Stimulated activated naive CD8-positive, alpha-beta T cell treated with anti-CD3 and anti-CD28 coated beads, Interleukin-15, Interleukin-2, amounts not matched to agents 100 ng/mL and 50 ng/mL, for 24 hours (primary cell): ENCODE data around the gene EGLN3.

Experiments used
- H3K27ac Mint-ChIP-seq: one replicate; pipeline ENCODE4 v1.8.0; 2021; ENCODE audit warnings: mild to moderate bottlenecking, mixed read lengths
- H3K27me3 Mint-ChIP-seq: one replicate; pipeline ENCODE4 v1.8.0; 2021; ENCODE audit warnings: mixed read lengths
- H3K36me3 Mint-ChIP-seq: one replicate; pipeline ENCODE4 v1.8.0; 2021; ENCODE audit warnings: low read depth, mixed read lengths
- H3K4me1 Mint-ChIP-seq: one replicate; pipeline ENCODE4 v1.8.0; 2021; ENCODE audit warnings: low read depth, mixed read lengths
- H3K4me3 Mint-ChIP-seq: one replicate; pipeline ENCODE4 v1.8.0; 2021; ENCODE audit warnings: mild to moderate bottlenecking, mixed read lengths
- H3K9me3 Mint-ChIP-seq: one replicate; pipeline ENCODE4 v1.8.0; 2021; ENCODE audit warnings: mixed read lengths

Gene EGLN3

GRCh38 chr14:33917661-33918060, 33.2 kb downstream of the EGLN3 start:
- H3K27ac Mint-ChIP-seq = no peak overlapping the region
- no peaks in the 10 kb centered on the region for H3K4me1 Mint-ChIP-seq
- no peaks in the 10 kb centered on the region for H3K36me3 Mint-ChIP-seq
- H3K4me3 Mint-ChIP-seq = no peak overlapping the region
- no peaks in the 10 kb centered on the region for H3K9me3 Mint-ChIP-seq
- H3K27me3 Mint-ChIP-seq = no peaks in the 10 kb centered on the region

GRCh38 chr14:33916663-33917565, 34.0 kb downstream of the EGLN3 start:
- no peaks in the 10 kb centered on the region for H3K9me3 Mint-ChIP-seq
- no peaks in the 10 kb centered on the region for H3K4me1 Mint-ChIP-seq
- no peak overlapping the region for H3K4me3 Mint-ChIP-seq
- H3K36me3 Mint-ChIP-seq = no peaks in the 10 kb centered on the region
- H3K27ac Mint-ChIP-seq = no peak overlapping the region
- no peaks in the 10 kb centered on the region for H3K27me3 Mint-ChIP-seq

- Mint-ChIP-seq H3K9me3 (no peaks in the 10 kb centered on the region), H3K4me1 (no peaks in the 10 kb centered on the region), H3K36me3 (no peaks in the 10 kb centered on the region), H3K27ac (no peak overlapping the region), H3K4me3 (no peak overlapping the region), H3K27me3 (no peaks in the 10 kb centered on the region)
Measured at GRCh38 chr14:33915682-33916081, 35.2 kb downstream of the EGLN3 start.

GRCh38 chr14:33914676-33915516, 36.0 kb downstream of the EGLN3 start:
- Mint-ChIP-seq H3K9me3 (no peaks in the 10 kb centered on the region), H3K4me3 (no peak overlapping the region), H3K4me1 (no peaks in the 10 kb centered on the region), H3K27ac (no peak overlapping the region), H3K36me3 (no peaks in the 10 kb centered on the region), H3K27me3 (no peaks in the 10 kb centered on the region)

- H3K4me3 Mint-ChIP-seq = no peak overlapping the region
- H3K4me1 Mint-ChIP-seq = no peaks in the 10 kb centered on the region
- no peaks in the 10 kb centered on the region for H3K27me3 Mint-ChIP-seq
- H3K9me3 Mint-ChIP-seq = no peaks in the 10 kb centered on the region
- H3K36me3 Mint-ChIP-seq = no peaks in the 10 kb centered on the region
- H3K27ac Mint-ChIP-seq = no peak overlapping the region
Measured at GRCh38 chr14:33911046-33911445, 39.8 kb downstream of the EGLN3 start.

- Mint-ChIP-seq H3K4me1 (no peaks in the 10 kb centered on the region), H3K9me3 (no peaks in the 10 kb centered on the region), H3K4me3 (no peak overlapping the region), H3K36me3 (no peaks in the 10 kb centered on the region), H3K27me3 (no peaks in the 10 kb centered on the region), H3K27ac (no peak overlapping the region)
Measured at GRCh38 chr14:33910435-33910834, 40.4 kb downstream of the EGLN3 start.

- Mint-ChIP-seq H3K27ac (no peak overlapping the region), H3K4me3 (no peak overlapping the region), H3K27me3 (no peaks in the 10 kb centered on the region), H3K4me1 (no peaks in the 10 kb centered on the region), H3K9me3 (no peaks in the 10 kb centered on the region), H3K36me3 (no peaks in the 10 kb centered on the region)
Measured at GRCh38 chr14:33909380-33910084, 41.3 kb downstream of the EGLN3 start.

- Mint-ChIP-seq H3K36me3 (no peaks in the 10 kb centered on the region), H3K27ac (no peak overlapping the region), H3K4me3 (no peak overlapping the region), H3K27me3 (no peaks in the 10 kb centered on the region), H3K9me3 (no peaks in the 10 kb centered on the region), H3K4me1 (no peaks in the 10 kb centered on the region)
Measured at GRCh38 chr14:33908540-33909223, 42.2 kb downstream of the EGLN3 start.

GRCh38 chr14:33906968-33907367, 43.9 kb downstream of the EGLN3 start:
- no peaks in the 10 kb centered on the region for H3K36me3 Mint-ChIP-seq
- no peak overlapping the region for H3K27ac Mint-ChIP-seq
- no peaks in the 10 kb centered on the region for H3K9me3 Mint-ChIP-seq
- H3K4me1 Mint-ChIP-seq = no peaks in the 10 kb centered on the region
- no peaks in the 10 kb centered on the region for H3K27me3 Mint-ChIP-seq
- no peak overlapping the region for H3K4me3 Mint-ChIP-seq

- Mint-ChIP-seq H3K27ac (no peak overlapping the region), H3K27me3 (no peaks in the 10 kb centered on the region), H3K4me1 (no peaks in the 10 kb centered on the region), H3K4me3 (no peak overlapping the region), H3K9me3 (no peaks in the 10 kb centered on the region), H3K36me3 (no peaks in the 10 kb centered on the region)
Measured at GRCh38 chr14:33904609-33905008, 46.3 kb downstream of the EGLN3 start.

- Mint-ChIP-seq H3K4me1 (no peaks in the 10 kb centered on the region), H3K36me3 (no peaks in the 10 kb centered on the region), H3K4me3 (no peak overlapping the region), H3K27me3 (no peaks in the 10 kb centered on the region), H3K27ac (no peak overlapping the region), H3K9me3 (no peaks in the 10 kb centered on the region)
Measured at GRCh38 chr14:33903369-33903768, 47.5 kb downstream of the EGLN3 start.

GRCh38 chr14:33902363-33902762, 48.5 kb downstream of the EGLN3 start:
- Mint-ChIP-seq H3K36me3 (no peaks in the 10 kb centered on the region), H3K27ac (no peak overlapping the region), H3K4me1 (no peaks in the 10 kb centered on the region), H3K4me3 (no peak overlapping the region), H3K9me3 (no peaks in the 10 kb centered on the region), H3K27me3 (no peaks in the 10 kb centered on the region)

GRCh38 chr14:33901426-33902155, 49.3 kb downstream of the EGLN3 start:
- no peaks in the 10 kb centered on the region for H3K4me1 Mint-ChIP-seq
- no peak overlapping the region for H3K27ac Mint-ChIP-seq
- H3K4me3 Mint-ChIP-seq = no peak overlapping the region
- H3K9me3 Mint-ChIP-seq = no peaks in the 10 kb centered on the region
- no peaks in the 10 kb centered on the region for H3K36me3 Mint-ChIP-seq
- no peaks in the 10 kb centered on the region for H3K27me3 Mint-ChIP-seq

- H3K4me3 Mint-ChIP-seq = no peak overlapping the region
- H3K9me3 Mint-ChIP-seq = no peaks in the 10 kb centered on the region
- no peaks in the 10 kb centered on the region for H3K36me3 Mint-ChIP-seq
- H3K27ac Mint-ChIP-seq = no peak overlapping the region
- H3K27me3 Mint-ChIP-seq = no peaks in the 10 kb centered on the region
- H3K4me1 Mint-ChIP-seq = no peaks in the 10 kb centered on the region
Measured at GRCh38 chr14:33900706-33901105, 50.2 kb downstream of the EGLN3 start.
